Measurements from ENCODE around the gene MPPED1.

MPPED1 gene

GRCh38 chr22:43449205-43449830 lies 37.5 kb downstream of the MPPED1 start:
- DNase-seq, result no peak

- DNase-seq, result no peak
Measured at GRCh38 chr22:43449831-43450225, 38.0 kb downstream of the MPPED1 start.

GRCh38 chr22:43451371-43452050 lies 39.7 kb downstream of the MPPED1 start:
- DNase-seq, result no peak

DNA sequence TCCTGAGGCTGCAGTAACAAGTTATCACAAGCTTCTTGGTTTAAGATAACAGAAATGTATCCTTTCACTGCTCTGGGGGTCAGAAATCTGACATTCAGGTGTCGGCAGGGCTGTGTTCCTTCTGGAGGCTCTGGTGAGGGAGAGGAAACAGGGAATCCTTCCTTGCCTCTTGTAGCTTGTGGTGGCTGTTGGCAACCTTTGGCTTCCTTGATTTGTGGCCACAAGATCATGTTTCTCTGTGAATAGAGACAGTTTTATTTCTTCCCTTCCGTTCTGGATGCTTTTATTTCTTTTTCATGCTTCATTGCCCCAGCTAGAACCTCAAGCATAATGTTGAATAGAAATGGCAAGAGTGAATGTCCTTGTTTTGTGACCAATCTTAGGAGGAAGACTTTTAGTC lies 44.0 kb downstream of the MPPED1 start:
- DNase-seq, result no peak

GRCh38 chr22:43457002-43457401 lies 45.2 kb downstream of the MPPED1 start:
- no peak for DNase-seq

- DNase-seq, result no peak
Measured at GRCh38 chr22:43462701-43463100, 50.9 kb downstream of the MPPED1 start.

DNA sequence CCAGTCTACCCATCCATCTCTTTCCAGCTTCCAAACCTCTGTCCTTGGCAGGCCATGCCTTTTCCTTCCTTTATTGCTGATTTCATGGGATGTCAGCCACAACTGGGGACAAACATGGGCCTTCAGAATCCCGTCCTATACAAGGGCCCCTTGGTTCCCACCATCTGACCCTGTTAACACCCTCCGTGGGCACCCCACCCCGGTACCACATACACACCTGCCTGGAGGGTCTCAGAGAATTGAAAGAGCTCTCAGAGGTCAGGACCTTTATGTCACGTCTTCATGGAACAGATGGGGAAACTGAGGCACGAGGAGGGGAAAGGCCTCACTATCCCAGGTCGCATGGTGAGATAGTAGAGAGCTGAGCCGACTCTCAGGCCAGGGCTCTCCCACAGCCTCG lies 53.0 kb downstream of the MPPED1 start:
- no peak for DNase-seq

DNA sequence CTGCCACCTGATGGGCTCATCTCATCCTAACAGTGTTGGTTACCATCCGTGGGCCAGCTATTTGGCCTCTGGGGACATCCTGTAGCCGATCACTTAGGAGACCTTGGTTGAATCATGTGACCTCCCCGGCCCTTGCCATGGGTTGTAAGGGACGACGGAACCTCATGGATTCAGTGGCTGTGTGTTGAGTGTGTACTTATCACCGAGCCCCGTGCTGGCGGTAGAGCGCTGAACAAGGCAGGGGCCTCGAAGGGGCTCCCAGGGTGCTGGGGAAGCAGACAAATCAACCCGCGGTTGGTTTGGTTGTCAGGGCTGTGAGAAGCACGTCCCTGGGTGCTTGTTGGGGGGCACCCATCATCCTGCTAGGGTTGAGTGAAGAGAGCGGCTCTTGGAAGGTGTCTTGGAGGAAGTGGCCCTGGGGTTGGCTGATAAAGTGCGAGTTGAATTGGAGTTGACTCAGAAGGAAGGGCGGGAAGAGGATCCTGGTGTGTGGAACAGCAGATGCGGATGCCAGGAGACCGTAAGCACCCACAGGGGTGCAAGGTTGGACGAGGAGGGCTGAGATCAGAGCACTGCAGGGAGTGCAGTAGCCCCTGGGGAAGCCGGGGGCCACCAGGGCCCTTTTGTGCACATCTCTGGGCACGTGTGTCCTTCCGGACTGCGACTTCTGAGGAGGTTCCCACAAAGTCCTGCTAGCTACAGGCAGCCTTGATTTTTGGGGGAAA lies 53.6 kb downstream of the MPPED1 start:
- DNase-seq, result no peak

DNA sequence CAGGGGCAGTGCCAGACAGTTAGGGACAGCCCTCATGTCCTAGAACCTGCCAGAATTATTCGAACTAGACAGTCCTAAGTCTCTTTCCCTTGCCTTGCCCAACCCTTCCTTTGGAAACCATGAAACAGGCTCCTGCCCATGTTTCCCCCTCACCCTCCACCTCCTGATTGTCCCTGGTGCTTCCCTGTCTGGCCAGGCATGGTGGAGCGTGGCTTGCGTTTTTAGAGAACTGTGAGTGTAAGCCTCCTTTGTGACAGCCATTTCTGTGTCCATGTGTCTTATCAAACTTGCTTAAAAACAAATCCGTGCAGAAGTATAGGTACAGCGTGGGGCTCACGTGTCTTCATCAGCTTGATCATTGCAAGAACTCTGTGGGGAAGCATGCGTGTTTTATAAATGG lies 54.9 kb downstream of the MPPED1 start:
- DNase-seq, result no peak

- DNase-seq, result no peak
Measured at GRCh38 chr22:43467216-43467940, 55.6 kb downstream of the MPPED1 start.

GRCh38 chr22:43470253-43470652 lies 58.4 kb downstream of the MPPED1 start:
- DNase-seq, result no peak

GRCh38 chr22:43470941-43471585 lies 59.2 kb downstream of the MPPED1 start:
- no peak for DNase-seq

- no peak for DNase-seq
Measured at GRCh38 chr22:43471606-43472135, 59.9 kb downstream of the MPPED1 start.

DNA sequence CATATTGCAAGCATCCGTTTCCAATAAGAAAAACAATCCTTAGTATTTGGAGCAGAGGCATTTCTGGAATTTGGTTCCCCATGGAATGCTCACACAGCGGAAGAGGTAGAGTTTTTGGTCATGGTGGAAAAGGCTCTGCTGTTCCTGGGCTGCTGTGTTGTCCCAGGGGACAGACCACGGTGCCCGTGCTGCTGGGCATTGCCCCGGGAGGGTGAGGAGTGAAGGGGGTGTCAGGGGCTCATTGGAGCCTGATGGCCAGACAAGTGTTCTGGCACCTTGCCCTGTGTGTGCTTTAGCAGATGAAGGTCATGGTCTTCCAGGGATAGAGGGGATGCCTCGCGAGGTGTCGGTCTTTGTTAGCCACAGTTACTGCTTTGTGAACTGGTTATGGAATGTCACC lies 61.2 kb downstream of the MPPED1 start:
- DNase-seq, result no peak

GRCh38 chr22:43473441-43473840 lies 61.6 kb downstream of the MPPED1 start:
- DNase-seq, result no peak

- no peak for DNase-seq
Measured at GRCh38 chr22:43474161-43475101, 62.6 kb downstream of the MPPED1 start.

GRCh38 chr22:43475549-43476076 lies 63.8 kb downstream of the MPPED1 start:
- DNase-seq, result no peak

DNA sequence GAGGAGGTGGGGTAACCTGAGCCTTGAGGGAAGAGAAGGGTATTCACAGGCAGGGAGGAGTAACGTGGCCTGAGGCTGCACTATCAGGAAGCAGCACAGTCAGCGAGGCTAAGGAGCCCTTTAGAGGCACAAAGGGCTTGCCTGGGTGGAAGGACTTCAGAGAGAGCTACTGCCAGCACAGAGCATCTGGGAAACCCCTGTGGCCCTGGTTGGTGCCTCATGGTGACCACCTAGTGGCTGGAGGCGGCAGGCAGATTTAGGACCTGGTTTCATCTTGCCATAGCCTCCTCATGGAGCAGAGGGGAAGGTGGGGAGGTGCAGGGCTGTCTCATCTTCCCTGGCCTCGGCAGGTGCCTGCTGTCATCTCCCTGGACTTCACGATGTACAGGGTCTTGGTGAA lies 64.5 kb downstream of the MPPED1 start:
- no peak for DNase-seq

DNA sequence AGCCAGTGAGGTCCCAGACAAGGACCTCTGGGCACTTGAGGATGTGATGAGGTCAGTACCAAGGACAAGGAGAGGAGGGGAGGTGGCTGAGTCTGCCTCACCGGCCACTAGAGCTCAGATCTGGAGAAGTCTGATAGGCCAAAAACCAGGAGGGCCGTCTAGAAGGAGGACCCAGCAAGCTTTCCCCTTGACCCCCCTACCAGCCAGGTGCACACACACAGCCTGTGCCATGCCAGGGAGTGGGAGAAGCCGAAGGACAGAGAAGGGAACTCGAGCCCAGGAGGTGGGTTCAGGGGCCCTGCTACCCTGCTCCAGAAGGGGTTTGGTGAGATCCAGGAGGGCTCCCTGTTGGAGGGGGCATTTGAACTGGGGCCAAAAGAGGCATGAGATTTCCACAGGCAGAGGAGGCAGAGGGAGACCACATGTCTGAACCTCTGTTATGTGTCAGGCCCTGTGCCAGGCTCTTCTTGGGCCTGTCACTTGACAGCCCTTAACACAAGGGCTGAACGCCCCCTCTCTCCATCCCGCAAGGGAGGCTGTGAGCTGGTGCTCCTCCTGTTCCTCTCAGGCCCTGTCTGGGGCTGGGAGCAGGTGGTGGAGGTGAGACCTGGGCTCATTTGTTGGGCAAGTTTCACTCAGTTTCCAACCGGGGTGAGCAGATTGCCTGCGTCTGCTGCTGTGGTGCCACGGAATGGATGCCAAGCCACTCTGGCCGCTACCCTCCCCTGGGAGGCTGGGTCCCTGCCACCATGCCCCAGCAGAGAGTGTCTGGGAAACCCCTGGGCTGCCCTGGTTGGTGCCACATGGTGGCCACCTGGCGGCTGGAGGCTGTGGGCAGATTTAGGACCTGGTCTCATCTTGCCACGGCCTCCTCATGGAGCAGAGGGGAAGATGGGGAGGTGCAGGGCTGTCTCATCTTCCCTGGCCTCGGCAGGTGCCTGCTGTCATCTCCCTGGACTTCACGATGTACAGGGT lies 65.2 kb downstream of the MPPED1 start:
- no peak for DNase-seq

DNA sequence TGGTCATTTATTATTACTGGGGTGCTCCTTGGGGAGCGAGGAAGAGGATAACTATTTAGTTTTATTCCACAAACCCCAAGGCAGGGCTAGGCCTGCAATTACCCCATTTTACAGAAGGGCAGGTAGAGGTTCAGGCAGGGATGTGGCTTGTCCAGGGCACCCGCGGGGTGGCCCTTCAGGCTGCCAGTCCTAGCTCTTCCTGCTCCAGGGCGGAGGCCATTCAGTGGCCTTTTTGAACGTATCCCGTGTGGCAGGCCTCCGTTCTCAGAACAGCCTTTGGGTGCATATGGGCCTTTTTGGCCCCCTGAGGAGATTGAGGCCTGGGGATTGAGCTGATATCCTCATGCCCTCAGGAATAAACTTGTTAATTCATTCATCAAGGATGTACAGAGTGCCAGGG lies 66.2 kb downstream of the MPPED1 start:
- DNase-seq, result no peak

Data from NCI-H2107 (cell line).